GM18858 (cell line): ENCODE measurements around the gene SIK3.

Source experiments
- ATAC-seq: cut with Tn5 transposase; IDR thresholded peaks from one replicate; pipeline ENCODE4 v1.9.1; 2021; ENCODE audit not compliant: unreplicated experiment

The SIK3 gene

GRCh38 chr11:116829525-116830183, 268.6 kb downstream of the SIK3 start, which contains the start of gene APOC3:
Gene APOC3, plus strand, starts transcription at chr11:116829907. Its CDS starts 676 bp downstream, at chr11:116830583.
- ATAC-seq, result no peak

- ATAC-seq, result no peak
These were observed 269.4 kb downstream of the SIK3 start for GRCh38 chr11:116828632-116829524.

- no peak for ATAC-seq
These were observed 270.8 kb downstream of the SIK3 start for GRCh38 chr11:116827461-116827860.

- no peak for ATAC-seq
These were observed 271.3 kb downstream of the SIK3 start for GRCh38 chr11:116826751-116827431.

GRCh38 chr11:116825854-116826750, 272.1 kb downstream of the SIK3 start:
- ATAC-seq, result no peak

GRCh38 chr11:116825434-116825833, 272.8 kb downstream of the SIK3 start:
- ATAC-seq, result no peak

GRCh38 chr11:116823031-116823843, 275.0 kb downstream of the SIK3 start, which contains the start of gene APOA4:
Gene APOA4, minus strand, starts transcription at chr11:116823304. Its CDS starts 113 bp downstream, at chr11:116823191.
- ATAC-seq, result no peak

- no peak for ATAC-seq
These were observed 275.7 kb downstream of the SIK3 start for GRCh38 chr11:116822575-116822974.

- no peak for ATAC-seq
These were observed 276.9 kb downstream of the SIK3 start for GRCh38 chr11:116821050-116821918.

- ATAC-seq, result no peak
These were observed 279.2 kb downstream of the SIK3 start for GRCh38 chr11:116819049-116819448.

- ATAC-seq, result no peak
These were observed 283.7 kb downstream of the SIK3 start for GRCh38 chr11:116814502-116814901.

- no peak for ATAC-seq
These were observed 284.3 kb downstream of the SIK3 start for GRCh38 chr11:116813781-116814471.

GRCh38 chr11:116813170-116813569, 285.1 kb downstream of the SIK3 start:
- no peak for ATAC-seq

- ATAC-seq, result no peak
These were observed 286.1 kb downstream of the SIK3 start for GRCh38 chr11:116812109-116812508.

- ATAC-seq, result no peak
These were observed 287.0 kb downstream of the SIK3 start for GRCh38 chr11:116811194-116811593.

GRCh38 chr11:116808262-116809175, 289.7 kb downstream of the SIK3 start:
- no peak for ATAC-seq
